ENCODE data around the gene AEBP1.

- no peak for TF ChIP-seq POLR2AphosphoS5 (IDR thresholded peaks at IDR 0.05; ENCODE audit: borderline replicate concordance, low read depth, low read length)
- TF ChIP-seq EZH2 (IDR thresholded peaks at IDR 0.05): no peak
These were observed 27.9 kb downstream of the AEBP1 start for GRCh38 chr7:44132039-44132438.
